Muscle layer of colon (tissue), 2 donors: ENCODE results near the gene NOP9.
"Not testable (repeated sequence)": the region's sequence is repeated elsewhere in the genome, so short reads cannot be mapped to it uniquely, and the experiment has no call there.

Source experiments
- H3K27ac ChIP-seq: one replicate; pipeline ENCODE4 v1.7.0; 2013; ENCODE audit warnings: low read depth, mild to moderate bottlenecking, low read length, moderate library complexity
- H3K27me3 ChIP-seq, 2 donors: one replicate each; pipeline ENCODE4 v1.7.0; 2013; ENCODE audit warnings: low read length in 2 of 2, mild to moderate bottlenecking in 2 of 2; ENCODE audit not compliant: insufficient read depth in 2 of 2, control insufficient read depth in 1 of 2
- H3K36me3 ChIP-seq: one replicate; pipeline ENCODE4 v1.7.0; 2013; ENCODE audit warnings: mild to moderate bottlenecking, low read length; ENCODE audit not compliant: insufficient read depth
- H3K4me1 ChIP-seq: one replicate; pipeline ENCODE4 v1.7.0; 2013; ENCODE audit warnings: mild to moderate bottlenecking, low read length; ENCODE audit not compliant: insufficient read depth
- H3K4me3 ChIP-seq, 2 donors: one replicate each; pipeline ENCODE4 v1.7.0; 2013; ENCODE audit warnings: low read length in 2 of 2, low read depth in 1 of 2, mild to moderate bottlenecking in 1 of 2, moderate library complexity in 1 of 2
- H3K9ac ChIP-seq: one replicate; pipeline ENCODE4 v1.7.0; 2013; ENCODE audit warnings: low read length
- H3K9me3 ChIP-seq: one replicate; pipeline ENCODE4 v1.7.0; 2013; ENCODE audit warnings: mild to moderate bottlenecking, low read length
- donor health status: abdominal sarcoma.
- donor health status: Adenocarcinoma of cecum.

Gene NOP9

DNA sequence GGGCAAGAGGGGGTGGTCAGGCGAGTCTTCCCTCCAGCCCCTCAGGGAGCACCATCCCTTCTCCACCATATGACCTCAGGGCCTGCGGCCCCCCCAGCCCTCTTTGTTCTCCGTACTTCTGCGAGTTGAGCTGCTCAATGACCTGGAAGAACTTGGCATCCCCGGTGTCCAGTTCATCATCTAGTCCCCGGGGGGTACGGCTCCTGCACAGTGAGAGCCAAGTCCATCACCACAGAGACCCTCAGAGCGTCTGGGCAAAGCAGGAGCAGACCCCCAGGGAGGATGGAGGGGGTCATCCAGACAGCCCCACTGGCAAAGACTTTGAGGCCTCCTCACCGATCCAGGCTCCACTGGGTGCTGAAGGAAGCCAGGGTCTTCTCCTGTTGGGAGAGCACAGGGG is 26.3 kb downstream of the NOP9 start:
- Histone ChIP-seq H3K27ac (no peak overlapping the region), H3K4me3 (no peak overlapping the region), H3K4me1 (no peaks in the 10 kb centered on the region), H3K27me3 (no peaks in the 10 kb centered on the region), H3K9me3 (no peaks in the 10 kb centered on the region), H3K36me3 (no peaks in the 10 kb centered on the region), H3K9ac (no peak overlapping the region)

DNA sequence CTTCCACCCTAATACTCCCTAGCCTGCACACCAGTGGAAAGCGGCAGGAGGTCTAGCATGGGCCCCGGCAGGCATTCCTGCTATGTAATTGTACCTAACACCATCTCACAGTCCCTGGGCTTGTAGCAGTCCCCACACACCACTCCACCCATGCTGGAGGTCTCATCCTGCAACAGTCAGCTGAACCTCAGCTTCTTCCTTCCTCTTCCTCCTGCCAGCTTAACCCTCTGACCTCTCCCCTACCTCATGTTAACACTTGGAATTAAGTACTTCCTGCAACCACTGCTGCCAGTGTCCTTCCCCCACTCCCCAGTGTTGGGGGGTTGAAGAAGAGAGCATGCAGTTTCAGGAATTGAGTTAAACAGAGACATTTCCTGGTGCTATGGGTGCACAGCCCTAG is 27.7 kb downstream of the NOP9 start:
- H3K4me1 ChIP-seq = peaks cover 4% of the 10 kb centered on the region
- H3K9me3 ChIP-seq = no peaks in the 10 kb centered on the region
- H3K4me3 ChIP-seq = no peak overlapping the region
- H3K27me3 ChIP-seq = peaks cover 1% of the 10 kb centered on the region in 2 donors
- no peak overlapping the region for H3K27ac ChIP-seq
- no peak overlapping the region for H3K9ac ChIP-seq
- H3K36me3 ChIP-seq = no peaks in the 10 kb centered on the region

- not testable (repeated sequence) for H3K27me3 ChIP-seq, H3K9me3 ChIP-seq, H3K4me3 ChIP-seq, H3K9ac ChIP-seq, H3K36me3 ChIP-seq, H3K27ac ChIP-seq
- H3K4me1 ChIP-seq = peaks cover 10% of the 10 kb centered on the region
Measured at GRCh38 chr14:24327914-24328313, 28.3 kb downstream of the NOP9 start.

DNA sequence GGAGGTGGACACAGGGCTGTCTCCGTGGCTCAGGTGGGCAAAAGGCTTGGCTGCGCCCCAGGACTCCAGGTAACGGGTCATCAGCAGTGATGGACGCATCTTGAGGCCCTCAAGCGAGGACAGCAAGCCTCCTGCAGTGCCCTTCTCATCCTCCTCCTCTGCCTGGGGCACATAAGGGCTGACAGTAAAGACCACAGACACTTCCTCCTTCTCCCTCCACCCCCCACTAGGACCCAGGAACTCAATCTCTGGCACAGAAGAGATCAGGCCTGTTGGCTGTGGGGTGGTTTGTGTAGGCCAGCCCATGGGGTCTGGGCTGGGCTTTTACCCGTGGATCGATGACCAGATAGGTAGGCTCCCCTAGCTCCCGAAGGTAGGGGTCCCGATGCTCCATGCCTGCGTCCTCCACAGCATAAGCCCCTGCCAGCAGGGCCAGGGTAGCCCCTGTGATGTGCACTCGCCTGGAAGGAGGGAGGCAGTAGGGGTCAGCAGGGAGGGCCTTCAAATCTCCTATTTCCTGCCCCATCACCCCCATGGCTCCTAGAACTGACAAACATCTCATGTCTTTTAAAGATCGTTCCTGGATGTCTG is 29.5 kb downstream of the NOP9 start:
- Histone ChIP-seq H3K9ac (no peak overlapping the region), H3K4me3 (no peak overlapping the region), H3K4me1 (peaks cover 20% of the 10 kb centered on the region), H3K27me3 (peaks cover 14 to 17% of the 10 kb centered on the region in 2 donors), H3K27ac (no peak overlapping the region), H3K9me3 (no peaks in the 10 kb centered on the region), H3K36me3 (no peaks in the 10 kb centered on the region)

- Histone ChIP-seq H3K36me3 (no peaks in the 10 kb centered on the region), H3K4me1 (peaks cover 24% of the 10 kb centered on the region), H3K27ac (no peak overlapping the region)
Measured at GRCh38 chr14:24329736-24330135, 30.1 kb downstream of the NOP9 start.

DNA sequence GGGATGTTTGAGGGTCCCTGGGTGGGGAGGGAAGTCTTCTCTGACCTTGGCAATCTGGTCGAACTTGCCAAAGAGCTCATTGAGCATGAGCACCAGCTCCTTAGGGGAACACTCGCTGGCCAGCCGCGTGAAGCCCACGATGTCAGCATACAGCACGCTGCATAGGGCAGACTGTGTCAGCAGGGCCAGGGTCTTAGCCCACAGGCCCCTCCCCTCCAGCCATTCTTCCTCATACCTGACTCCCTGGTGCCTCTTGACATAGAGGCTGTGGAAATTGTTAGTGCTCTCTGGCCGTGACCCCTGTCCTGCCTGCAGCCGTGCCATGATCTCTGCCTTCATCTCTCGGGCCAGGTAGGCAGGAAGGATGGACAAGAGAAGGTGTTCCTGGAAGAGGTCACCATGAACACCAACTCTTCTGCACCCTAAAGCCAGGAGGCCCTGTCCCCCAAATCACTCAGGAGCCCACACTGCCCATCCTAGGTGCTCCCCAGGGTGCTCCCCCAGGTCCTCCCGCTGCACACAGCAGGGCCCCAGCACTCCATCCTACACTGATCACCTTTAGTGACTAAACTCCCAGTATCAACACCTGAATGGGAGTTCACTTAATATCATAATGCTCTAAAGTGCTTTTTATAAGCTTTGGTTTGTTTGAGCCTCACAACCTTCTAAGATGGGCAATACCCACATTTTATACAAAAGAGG is 31.5 kb downstream of the NOP9 start:
- Histone ChIP-seq H3K9ac (no peak overlapping the region), H3K4me1 (peaks cover 24% of the 10 kb centered on the region), H3K27ac (no peak overlapping the region), H3K9me3 (no peaks in the 10 kb centered on the region), H3K27me3 (peaks cover 29% of the 10 kb centered on the region in 2 donors), H3K36me3 (no peaks in the 10 kb centered on the region), H3K4me3 (no peak overlapping the region)

More at GRCh38 chr14:24329736-24330135, 30.1 kb downstream of the NOP9 start:
- H3K27me3 ChIP-seq = peaks cover 19 to 22% of the 10 kb centered on the region in 2 donors
- H3K9ac ChIP-seq = no peak overlapping the region
- H3K9me3 ChIP-seq = no peaks in the 10 kb centered on the region
- H3K4me3 ChIP-seq = no peak overlapping the region

GRCh38 chr14:24331731-24332267 is 32.1 kb downstream of the NOP9 start:
- Histone ChIP-seq H3K36me3 (no peaks in the 10 kb centered on the region), H3K27ac (no peak overlapping the region), H3K9me3 (no peaks in the 10 kb centered on the region), H3K4me3 (no peak overlapping the region), H3K27me3 (peaks cover 34 to 36% of the 10 kb centered on the region in 2 donors), H3K4me1 (peaks cover 24% of the 10 kb centered on the region), H3K9ac (no peak overlapping the region)

- peaks cover 39 to 40% of the 10 kb centered on the region in 2 donors for H3K27me3 ChIP-seq
- peaks cover 24% of the 10 kb centered on the region for H3K4me1 ChIP-seq
- H3K36me3 ChIP-seq = no peaks in the 10 kb centered on the region
- H3K9ac ChIP-seq = no peak overlapping the region
- H3K9me3 ChIP-seq = no peaks in the 10 kb centered on the region
- H3K27ac ChIP-seq = no peak overlapping the region
- no peak overlapping the region for H3K4me3 ChIP-seq
Measured at GRCh38 chr14:24332268-24332993, 32.8 kb downstream of the NOP9 start.

DNA sequence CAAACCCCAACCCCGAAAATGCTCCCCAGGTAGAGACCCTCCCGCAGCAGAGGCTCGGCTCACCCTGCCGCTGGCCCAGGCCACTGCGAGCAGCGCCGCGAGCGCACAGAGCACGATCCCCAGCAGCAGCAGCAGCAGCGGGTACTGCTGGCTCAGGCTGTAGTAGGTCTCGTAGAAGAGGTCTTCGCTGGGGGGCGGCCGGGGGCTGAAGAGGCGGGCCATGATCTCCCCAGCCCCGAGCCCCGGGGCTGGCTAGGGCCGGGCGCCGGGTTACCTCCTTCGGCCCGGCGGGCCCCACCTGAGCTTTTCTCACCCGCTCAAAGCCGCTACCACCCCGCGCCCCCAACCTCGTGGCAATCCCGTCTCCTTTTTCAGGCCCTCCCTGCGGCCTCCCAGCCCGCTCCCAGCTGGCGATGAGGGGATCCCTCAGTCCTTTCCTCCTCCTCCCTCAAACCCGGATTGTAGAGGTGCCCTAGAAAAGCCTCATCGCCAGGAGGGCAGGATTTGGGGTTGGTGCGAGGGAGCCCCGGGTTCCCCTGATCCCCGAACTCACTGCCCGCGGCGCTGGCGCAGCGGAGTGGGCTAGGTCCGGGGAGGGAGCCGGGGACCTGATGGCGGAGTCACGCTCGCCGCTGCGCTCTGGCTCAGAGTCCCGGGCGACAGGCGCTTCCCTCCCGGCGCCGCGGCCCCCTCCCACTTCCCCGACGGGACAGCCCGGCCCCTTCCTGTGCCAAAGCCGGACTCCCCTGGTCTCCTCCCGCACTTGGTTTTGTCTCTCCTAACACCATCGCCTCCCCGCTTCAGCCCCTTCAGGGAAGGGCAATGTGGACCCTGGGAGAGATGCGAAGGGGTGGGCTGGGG is 35.0 kb downstream of the NOP9 start, which contains the start of gene ADCY4:
TSS of gene ADCY4 (minus strand) at position 641 of the 861 bp plus-strand sequence. CDS start at position 222, 419 bp downstream.
- no peaks in the 10 kb centered on the region for H3K36me3 ChIP-seq
- no peak within 1 kb of the TSS for H3K9ac ChIP-seq
- peak within 1 kb of the TSS; percentile 25 to 35 for H3K4me3 ChIP-seq
- no peak within 1 kb of the TSS for H3K27ac ChIP-seq
- no peaks in the 10 kb centered on the region for H3K9me3 ChIP-seq
- peaks cover 39 to 41% of the 10 kb centered on the region in 2 donors for H3K27me3 ChIP-seq
- peaks cover 35% of the 10 kb centered on the region for H3K4me1 ChIP-seq

GRCh38 chr14:24335461-24336171 is 36.0 kb downstream of the NOP9 start:
- H3K36me3 ChIP-seq = no peaks in the 10 kb centered on the region
- H3K4me1 ChIP-seq = peaks cover 35% of the 10 kb centered on the region
- H3K9me3 ChIP-seq = no peaks in the 10 kb centered on the region
- H3K9ac ChIP-seq = no peak overlapping the region
- H3K27ac ChIP-seq = no peak overlapping the region
- no peak overlapping the region for H3K4me3 ChIP-seq
- H3K27me3 ChIP-seq = peaks cover 39 to 41% of the 10 kb centered on the region in 2 donors
